ENCODE data around the gene TRAPPC10. TPM values are rescaled to one million over a fixed set of nuclear protein-coding genes. Genes with fewer than 3 reads are reported as not detected.

Gene TRAPPC10
- total RNA-seq, 4 donors from 2014 or later: 3.8 to 45.2 (median 22.9) TPM

DNA sequence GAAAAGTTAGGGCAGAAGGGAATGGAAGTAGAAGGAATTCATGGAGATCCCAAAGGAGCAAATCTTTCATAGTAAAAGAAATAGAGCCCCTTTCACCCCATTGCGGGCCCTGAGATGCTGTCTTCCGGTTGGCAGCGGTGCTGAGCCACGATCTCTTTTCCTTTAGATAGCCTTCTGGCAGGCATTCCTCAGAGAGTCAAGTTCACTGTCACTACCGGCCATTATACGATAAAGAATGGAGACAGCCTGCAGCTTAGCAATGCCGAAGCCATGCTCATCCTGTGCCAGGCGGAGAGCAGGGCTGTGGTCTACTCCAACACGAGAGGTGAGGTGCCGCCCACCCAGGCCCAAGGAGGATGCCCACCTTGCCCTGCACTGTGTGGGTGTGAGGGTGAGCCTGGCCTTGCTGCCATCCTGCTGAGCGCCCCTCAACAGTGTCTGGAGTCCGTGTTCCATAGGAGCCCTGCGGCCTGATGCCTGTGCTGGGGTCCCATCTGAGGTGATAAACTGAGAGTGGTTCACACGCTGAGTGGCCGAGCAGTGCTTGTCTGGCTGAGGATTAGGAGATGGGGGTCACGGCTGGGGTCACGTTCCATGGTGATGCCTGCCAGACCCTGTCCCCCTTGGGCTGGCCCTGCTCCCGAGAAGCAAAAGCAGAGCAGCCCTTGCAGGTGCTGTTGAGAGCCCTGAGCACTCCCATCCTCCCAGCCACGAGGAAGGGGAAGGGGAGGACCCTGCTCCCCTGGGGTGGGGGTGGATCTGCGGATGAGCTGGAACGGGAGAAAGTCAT, 74.7 kb downstream of the TRAPPC10 start:
- no peaks in the 10 kb centered on the region for H3K9me3 ChIP-seq
- no peak overlapping the region for H3K27ac ChIP-seq
- H3K36me3 ChIP-seq: no peaks in the 10 kb centered on the region
- DNase-seq: no peak
- no peak overlapping the region for H3K4me3 ChIP-seq
- TF ChIP-seq, protein P1, sequence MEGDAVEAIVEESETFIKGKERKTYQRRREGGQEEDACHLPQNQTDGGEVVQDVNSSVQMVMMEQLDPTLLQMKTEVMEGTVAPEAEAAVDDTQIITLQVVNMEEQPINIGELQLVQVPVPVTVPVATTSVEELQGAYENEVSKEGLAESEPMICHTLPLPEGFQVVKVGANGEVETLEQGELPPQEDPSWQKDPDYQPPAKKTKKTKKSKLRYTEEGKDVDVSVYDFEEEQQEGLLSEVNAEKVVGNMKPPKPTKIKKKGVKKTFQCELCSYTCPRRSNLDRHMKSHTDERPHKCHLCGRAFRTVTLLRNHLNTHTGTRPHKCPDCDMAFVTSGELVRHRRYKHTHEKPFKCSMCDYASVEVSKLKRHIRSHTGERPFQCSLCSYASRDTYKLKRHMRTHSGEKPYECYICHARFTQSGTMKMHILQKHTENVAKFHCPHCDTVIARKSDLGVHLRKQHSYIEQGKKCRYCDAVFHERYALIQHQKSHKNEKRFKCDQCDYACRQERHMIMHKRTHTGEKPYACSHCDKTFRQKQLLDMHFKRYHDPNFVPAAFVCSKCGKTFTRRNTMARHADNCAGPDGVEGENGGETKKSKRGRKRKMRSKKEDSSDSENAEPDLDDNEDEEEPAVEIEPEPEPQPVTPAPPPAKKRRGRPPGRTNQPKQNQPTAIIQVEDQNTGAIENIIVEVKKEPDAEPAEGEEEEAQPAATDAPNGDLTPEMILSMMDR (IDR thresholded peaks at IDR 0.05): no peak
- no peak for TF ChIP-seq POLR2A (IDR thresholded peaks at IDR 0.05)
- intact Hi-C loops (cut with DNase I; ENCODE audit: low total_unique reads): no loop called here
- H3K27me3 ChIP-seq: no peaks in the 10 kb centered on the region
- no peaks in the 10 kb centered on the region for H3K4me1 ChIP-seq

DNA sequence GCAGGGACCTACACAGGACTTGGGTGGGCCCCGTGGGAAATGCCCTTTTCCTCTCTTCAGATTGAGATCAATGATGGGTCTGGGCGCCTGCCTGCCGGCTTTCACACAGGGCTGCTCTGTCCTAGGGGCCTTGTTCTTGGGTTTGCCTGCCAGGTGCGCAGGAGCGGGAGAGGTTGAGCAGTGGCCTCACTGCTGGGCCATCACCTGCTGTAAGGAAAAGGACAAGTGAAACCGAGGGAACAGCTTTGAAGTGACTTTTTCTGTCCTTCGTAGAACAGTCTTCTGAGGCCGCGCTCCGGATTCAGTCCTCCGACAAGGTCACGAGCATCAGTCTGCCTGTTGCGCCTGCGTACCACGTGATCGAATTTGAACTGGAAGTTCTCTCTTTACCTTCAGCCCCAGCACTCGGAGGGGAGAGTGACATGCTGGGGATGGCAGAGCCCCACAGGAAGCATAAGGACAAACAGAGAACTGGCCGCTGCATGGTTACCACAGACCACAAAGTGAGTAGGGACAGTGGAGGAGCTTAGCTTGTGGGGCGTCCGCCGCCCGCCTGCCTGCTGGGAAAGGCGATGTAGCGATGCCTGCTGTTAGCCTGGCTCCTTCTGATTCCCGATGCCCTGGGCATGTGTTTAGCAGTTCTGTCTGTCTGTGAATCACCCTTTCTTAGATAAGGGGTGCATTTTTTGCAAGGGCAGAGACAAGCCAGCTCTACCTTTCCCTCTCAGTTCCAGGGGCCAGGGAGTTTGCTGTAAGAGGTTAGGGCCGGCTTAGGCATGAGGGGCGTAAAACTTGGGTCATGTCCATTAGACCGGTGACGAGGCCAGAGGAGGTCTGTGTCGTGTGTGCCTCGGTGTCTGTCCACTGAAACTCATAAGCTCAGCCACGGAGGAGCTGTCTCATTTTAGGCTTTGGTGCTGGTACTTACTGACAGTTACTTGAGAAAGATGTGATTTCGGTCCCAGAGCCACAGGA, 75.6 kb downstream of the TRAPPC10 start:
- TF ChIP-seq POLR2A (IDR thresholded peaks at IDR 0.05): no peak
- Histone ChIP-seq H3K27me3 (no peaks in the 10 kb centered on the region), H3K4me1 (no peaks in the 10 kb centered on the region), H3K4me3 (no peak overlapping the region), H3K27ac (no peak overlapping the region), H3K9me3 (no peaks in the 10 kb centered on the region), H3K36me3 (no peaks in the 10 kb centered on the region)
- intact Hi-C loops (cut with DNase I; ENCODE audit: low total_unique reads): no loop called here
- DNase-seq: no peak

DNA sequence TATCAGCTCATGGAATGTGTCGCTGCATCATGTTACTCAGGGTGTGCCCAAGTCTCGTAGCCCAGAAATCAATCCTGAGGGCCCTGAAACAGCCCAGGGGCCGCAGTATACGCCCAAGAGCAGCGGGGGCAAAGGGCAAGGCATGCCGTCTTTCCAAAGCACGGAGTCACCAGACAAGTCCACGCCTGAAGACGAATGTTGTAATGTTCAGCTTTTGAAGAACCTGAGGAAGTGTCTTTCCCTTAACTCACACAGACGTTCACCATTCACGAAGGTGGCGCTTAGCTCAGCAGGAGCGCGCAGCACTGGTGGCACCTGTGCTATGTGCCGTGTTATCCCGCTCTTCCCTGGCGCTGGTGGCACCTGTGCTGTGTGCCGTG, 76.3 kb downstream of the TRAPPC10 start:
- no peaks in the 10 kb centered on the region for H3K9me3 ChIP-seq
- no peak for DNase-seq
- H3K36me3 ChIP-seq: no peaks in the 10 kb centered on the region
- no peaks in the 10 kb centered on the region for H3K4me1 ChIP-seq
- H3K27ac ChIP-seq: no peak overlapping the region
- intact Hi-C loops (cut with DNase I; ENCODE audit: low total_unique reads): no loop called here
- H3K27me3 ChIP-seq: no peaks in the 10 kb centered on the region
- TF ChIP-seq POLR2A (IDR thresholded peaks at IDR 0.05): no peak
- TF ChIP-seq, protein P1 (IDR thresholded peaks at IDR 0.05): no peak
- H3K4me3 ChIP-seq: no peak overlapping the region

DNA sequence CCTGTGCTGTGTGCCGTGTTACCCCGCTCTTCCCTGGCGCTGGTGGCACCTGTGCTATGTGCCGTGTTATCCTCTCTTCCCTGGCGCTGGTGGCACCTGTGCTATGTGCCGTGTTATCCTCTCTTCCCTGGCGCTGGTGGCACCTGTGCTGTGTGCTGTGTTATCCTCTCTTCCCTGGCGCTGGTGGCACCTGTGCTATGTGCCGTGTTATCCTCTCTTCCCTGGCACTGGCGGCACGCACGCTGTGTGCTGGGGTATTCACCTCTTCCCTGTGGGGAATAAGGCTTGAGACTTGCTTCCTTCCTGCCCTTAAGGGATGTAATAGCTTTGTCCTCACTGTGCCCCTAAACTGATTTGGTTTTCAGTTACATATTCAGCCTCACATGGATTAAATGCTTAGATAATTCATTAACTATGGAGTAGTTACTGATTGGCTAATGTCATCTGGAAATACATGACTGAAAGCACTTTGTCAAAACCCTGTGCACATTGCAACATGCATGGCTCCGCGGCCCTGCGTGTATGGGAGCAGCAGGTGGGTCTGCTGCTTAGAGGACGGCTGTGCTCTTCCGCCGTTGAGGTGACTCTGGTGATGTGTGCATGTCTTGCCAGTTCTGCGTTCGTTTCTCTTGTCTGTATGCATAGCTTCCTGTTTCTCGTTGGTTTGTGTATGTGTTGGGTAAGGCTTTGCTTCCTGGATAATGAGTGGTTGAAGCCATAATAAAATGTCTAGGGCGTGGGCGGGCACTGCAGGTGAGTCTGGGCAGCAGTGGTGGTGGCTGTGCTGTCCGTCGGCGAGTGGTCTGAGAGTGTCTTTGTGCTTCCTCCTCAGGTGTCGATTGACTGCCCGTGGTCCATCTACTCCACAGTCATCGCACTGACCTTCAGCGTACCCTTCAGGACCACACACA, 77.1 kb downstream of the TRAPPC10 start:
- no peaks in the 10 kb centered on the region for H3K36me3 ChIP-seq
- no peak for DNase-seq
- TF ChIP-seq, protein P1 (IDR thresholded peaks at IDR 0.05): no peak
- TF ChIP-seq POLR2A (IDR thresholded peaks at IDR 0.05): no peak
- no peaks in the 10 kb centered on the region for H3K27me3 ChIP-seq
- no peaks in the 10 kb centered on the region for H3K9me3 ChIP-seq
- intact Hi-C loops (cut with DNase I; ENCODE audit: low total_unique reads): no loop called here
- H3K4me3 ChIP-seq: no peak overlapping the region
- H3K4me1 ChIP-seq: no peaks in the 10 kb centered on the region
- no peak overlapping the region for H3K27ac ChIP-seq

DNA sequence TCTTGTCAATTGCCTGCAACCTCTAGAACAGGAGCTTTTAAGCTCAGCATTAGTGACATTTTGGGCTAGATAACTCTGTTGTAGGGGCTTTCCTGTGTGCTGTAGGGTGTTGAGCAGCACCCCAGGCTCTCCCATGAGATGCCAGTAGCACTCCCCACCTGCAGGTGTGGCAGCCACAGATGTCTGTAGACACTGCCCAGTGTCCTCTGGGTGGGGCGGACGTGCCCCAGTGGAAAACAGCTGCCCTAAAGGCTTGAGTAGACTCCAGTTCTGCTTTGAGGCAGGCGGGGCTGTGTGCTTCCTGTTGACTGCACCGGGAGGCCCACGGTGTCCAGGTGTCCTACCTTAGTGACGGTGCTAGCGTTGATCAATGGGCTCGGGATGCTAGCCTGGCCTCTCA, 78.2 kb downstream of the TRAPPC10 start:
- no peak overlapping the region for H3K4me3 ChIP-seq
- intact Hi-C loops (cut with DNase I; ENCODE audit: low total_unique reads): no loop called here
- no peak overlapping the region for H3K27ac ChIP-seq
- DNase-seq: no peak
- H3K4me1 ChIP-seq: no peaks in the 10 kb centered on the region
- no peaks in the 10 kb centered on the region for H3K36me3 ChIP-seq
- H3K27me3 ChIP-seq: no peaks in the 10 kb centered on the region
- TF ChIP-seq, protein P1 (IDR thresholded peaks at IDR 0.05): no peak
- no peak for TF ChIP-seq POLR2A (IDR thresholded peaks at IDR 0.05)
- no peaks in the 10 kb centered on the region for H3K9me3 ChIP-seq

Data from uterus (tissue), 4 donors.